Measurements from ENCODE around the gene PLCG2.
"Not testable (repeated sequence)": the region's sequence is repeated elsewhere in the genome, so short reads cannot be mapped to it uniquely, and the experiment has no call there.

PLCG2 gene

DNA sequence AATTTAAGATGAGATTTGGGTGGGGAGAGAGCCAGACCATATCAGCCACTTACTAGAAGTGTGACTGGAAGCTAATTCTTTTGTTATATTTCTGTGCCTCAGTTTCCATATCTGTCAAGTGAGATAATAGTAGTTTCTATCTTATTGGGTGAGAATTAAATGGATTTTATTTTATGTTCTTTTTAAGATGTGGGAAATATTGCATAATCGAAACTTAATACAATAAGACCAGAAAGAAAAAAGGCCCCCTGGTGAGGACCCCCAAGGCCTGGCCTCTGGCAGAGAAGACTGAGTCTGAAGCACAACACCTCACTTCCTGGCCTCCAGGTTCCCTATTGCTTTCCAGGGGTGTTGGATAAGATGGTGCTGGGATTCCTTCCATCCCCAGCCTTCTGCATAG is 13.7 kb downstream of the PLCG2 start:
- no peak for DNase-seq

DNA sequence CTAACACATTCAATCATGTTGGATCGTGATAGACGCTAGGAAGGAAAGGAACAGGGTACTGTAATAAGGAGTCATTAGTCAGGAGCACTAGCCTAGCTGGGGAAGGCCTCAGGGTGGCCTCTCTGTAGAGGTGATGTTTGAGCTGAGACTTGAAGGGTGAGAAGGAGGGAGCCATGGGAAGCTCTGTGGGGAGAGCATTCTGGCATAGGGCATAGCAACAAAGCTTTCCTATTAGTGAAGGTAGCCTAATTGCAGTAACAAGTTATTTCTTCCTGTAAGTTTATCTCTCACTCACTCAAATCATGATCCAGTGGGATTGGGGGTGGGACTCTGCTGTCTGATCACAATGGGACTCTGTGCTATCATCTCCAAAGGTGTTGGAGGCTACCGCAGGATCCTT is 16.1 kb downstream of the PLCG2 start:
- no peak for DNase-seq

DNA sequence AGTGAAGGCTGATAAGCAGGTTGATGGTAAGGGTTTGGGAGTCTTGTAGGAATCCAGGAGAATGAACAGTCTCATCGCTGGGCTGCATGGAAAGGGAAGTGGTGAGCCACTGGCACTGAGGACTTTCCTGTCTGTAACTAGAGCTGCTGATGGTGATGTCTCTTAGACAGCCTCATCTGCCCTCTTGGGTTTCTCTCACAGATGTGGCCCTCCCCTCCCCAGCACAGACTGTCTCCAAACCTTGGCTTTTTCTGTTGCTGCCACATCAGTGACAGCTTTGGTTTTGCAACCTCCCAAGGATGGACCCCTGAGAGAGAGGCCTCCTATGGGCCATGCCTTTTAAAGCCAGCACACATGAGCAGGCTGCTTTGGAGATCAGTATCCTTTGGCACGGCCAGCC is 16.9 kb downstream of the PLCG2 start:
- DNase-seq = no peak

DNA sequence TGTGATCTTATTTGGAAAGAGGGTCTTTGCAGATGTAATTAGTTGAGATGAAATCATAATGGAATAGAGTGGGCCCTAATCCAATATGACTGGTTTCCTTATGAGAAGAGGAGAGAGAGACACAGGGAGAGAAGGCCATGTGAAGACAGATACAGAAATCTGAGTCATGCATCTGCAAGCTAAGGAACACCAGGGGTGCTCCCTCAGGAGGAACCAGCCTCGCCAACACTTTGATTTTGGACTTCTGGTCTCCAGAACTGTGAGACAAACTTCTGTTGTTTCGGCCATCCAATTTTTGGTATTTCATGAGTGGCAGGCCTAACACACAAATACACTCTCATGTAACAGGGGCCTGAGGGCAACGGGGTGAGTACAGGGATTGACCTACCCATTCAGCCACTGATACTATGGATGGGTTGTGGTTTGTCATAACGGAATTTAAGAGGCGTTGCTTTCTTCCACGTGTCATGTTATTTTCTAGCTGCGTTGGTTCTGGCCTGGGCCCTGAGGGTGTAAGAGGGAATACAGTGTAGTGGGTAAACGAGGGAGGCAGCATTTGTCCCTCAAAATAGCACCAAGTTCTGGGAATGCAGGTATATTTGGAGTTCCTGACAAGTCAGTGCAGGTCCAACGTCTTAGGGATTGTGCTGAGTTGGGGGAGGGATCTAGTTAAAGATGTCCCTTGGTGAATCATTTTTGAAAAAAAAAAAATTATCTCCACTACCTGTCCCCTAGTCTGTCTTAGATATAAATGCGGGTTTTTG is 17.7 kb downstream of the PLCG2 start:
- DNase-seq = no peak

DNA sequence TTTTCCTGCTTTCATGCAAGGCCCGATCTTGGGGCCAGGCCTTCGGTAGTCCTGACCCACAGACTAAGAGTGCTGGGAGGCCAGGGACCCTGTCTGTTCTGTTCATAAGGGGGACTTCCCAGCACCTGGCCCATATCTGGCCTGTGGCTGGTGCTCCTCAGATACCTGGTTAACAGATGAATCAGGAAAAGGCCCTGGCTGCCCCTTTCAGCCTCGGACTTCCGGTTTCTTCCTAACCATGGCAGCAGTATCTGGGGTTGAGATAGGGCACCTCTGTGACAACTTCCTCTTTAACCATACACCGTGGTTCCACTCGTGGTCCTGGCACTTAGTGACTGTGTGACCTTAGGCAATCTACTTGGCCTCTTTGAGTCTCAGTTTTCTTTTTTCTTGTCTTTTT is 18.4 kb downstream of the PLCG2 start:
- no peak for DNase-seq

DNA sequence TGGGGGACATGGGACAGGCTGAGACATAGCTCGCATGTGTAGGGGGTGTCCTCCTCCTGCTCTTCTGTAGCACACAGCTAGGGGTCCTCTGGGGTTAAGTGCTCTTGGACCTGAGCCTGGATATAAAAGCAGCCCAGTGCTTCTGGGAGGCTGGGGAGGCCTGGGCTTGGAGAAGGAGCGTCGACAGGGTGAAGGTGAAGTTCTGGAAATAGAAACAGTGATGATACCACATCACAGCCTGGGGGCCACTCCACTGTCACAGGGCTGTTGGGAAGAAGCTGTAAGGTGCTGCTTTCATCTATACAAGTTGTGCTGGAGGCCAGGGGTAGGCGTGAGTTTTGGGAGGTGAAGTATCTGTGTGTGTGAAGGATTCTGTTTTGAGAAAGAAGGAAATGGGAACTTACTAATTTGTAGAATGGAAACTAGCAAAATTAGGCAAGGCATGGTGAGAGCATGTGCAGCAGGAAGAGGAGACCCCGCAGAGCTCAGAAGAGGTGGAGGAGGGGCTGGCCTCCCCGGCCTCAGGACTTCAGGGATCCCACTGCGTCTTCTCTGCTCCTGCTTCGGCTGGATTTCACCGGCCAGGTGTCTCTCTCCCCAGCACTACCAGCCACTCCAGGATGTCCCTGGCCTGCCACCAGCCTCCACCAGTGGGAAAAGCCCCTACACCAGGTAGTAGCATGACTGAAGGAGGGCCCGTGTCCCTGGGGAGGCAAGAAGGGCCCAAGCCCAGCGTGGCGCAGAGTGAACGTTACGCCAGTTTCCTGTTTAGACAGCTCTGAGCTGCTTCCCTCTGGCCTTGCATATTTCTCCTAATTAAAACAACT is 19.4 kb downstream of the PLCG2 start:
- DNase-seq = no peak

DNA sequence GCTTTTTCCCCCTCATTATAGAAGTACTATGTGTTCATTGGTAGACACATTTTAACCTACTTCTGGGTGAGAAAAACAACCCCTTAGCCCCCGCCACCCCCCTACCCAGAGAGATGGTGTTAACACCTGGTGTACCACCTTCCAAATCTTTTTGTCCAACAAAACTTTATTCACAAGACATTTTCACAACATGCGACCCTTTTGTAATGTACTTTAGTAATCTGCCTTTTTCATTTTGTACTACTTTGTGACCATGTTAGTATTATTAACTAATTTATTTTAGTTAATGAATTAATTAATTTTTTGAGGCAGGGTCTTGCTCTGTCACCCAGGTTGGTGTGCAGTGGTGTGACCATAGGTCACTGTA is 20.0 kb downstream of the PLCG2 start:
- no peak for DNase-seq

DNA sequence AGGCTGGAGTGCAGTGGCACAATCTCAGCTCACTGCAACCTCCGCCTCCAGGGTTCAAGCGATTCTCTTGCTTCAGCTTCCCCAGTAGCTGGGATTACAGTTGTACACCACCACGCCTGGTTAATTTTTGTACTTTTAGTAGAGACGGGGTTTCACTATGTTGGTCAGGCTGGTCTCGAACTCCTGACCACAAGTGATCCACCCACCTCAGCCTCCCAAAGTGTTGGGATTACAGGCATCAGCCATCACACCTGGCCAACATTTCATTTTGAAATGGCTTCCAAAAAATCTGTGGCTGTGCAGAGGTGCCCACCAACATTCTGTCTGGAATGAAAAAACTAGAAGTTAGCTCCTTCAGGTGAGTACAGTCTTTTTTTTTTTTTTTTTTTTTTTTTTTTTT is 22.6 kb downstream of the PLCG2 start:
- DNase-seq = not testable (repeated sequence)

DNA sequence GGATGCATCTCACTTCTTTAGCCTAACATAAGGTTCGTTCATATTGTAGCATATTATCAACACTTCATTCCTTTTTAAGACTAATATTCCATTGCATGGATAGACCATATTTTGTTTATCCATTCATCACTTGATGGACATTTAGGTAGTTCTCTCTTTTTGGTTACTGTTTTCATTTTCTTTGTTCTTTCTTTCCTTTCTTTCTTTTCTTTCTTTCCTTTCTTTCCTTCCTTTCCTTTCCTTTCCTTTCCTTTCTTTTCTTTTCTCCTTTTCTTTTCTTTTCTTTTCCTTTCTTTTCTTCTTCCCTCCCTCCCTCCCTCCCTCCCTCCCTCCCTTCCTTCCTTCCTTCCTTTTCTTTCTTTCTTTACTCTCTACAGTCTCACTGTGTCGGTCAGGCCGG is 24.2 kb downstream of the PLCG2 start:
- no peak for DNase-seq

DNA sequence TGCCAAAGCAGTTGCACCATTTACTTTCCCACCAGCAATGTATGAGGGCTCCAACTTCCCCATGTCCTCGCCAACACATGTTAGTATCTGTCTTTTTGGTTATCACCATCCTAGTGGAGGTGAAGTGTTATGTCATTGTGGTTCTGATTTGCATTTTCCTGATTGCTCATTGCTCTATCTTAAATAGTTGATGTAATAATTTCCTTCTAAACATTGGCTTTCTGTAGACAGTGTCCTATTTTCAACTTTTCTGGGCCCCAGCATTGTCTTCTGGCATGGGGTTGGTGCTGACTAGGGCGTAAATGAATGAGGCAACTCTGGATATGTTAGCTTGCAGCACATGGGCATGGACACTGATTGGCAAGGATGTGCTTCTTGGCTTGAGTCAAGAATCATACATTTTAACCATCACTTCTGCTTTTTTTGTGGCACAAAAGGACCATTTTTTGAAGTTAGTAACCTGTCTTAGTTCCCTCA is 25.1 kb downstream of the PLCG2 start:
- DNase-seq = no peak

DNA sequence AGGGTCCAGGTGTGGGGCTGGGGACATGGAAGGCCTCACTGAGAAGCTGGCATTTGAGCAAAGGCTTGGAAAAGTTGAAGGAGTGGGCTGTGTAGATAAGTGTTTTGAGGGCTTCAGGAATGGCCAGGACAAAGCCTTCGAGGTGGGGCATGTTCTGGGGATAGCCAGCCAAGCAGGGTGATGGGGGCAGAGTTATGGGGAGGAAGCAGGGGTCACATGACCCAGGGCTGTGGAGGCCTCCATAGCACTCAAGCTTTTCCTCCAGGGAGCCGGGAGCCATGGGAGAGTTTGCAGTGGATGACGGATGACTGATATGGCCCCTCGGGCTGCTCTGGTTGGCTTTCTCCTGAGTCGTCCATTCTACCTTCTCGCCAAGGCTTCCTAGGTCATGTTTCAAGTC is 27.6 kb downstream of the PLCG2 start:
- DNase-seq = no peak

DNA sequence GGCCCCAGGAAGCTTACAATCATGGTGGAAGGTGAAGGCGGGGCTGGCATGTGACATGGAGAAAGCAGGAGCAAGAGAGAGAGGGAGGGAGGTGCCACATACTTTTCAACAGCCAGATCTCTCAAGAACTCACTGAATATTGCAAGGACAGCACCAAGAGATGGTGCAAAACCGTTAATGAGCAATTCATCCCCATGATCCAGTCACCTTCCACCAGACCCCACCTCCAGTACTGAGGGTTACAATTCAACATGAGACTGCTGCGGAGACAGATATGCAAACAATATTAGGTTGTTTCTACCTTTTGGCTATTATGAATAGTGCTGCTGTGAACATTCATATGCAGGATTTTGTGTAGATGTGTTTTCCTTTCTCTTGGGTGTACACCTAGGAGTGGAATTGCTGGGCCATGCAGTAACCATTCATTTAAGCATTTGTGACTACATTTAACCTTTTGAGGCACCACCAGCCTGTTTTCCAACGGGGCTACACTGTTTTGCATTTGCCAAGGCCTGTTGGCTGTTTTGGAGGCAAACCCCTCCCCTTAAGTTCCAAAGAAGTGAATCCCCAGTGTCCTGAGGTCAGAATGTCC is 28.8 kb downstream of the PLCG2 start:
- DNase-seq = no peak

DNA sequence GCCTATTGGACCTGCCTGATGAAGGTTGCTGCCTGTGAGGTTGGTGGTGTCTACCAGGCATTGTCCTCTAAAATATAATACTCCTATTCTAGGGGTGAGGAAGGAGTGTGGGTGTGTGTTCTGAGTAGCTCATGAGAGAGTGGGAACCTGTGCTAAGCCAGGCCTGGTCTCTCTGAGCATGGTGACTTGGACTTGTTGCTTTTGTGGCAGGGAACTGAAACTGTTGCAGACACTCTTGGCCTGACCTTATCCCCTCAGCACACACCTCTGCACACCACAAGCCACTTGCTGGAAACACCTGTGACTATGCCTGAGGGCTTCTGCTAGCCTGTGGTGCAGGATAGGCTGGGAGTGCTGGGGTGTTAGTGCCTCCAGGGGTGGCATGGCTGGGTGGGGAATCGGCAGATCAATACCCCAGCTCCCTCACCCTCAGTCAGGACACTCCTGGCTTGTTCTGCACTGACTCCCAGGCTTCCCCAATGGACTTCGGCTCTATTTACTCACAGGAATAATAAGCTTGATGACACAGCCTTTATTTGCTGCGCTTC is 29.9 kb downstream of the PLCG2 start:
- DNase-seq = no peak

DNA sequence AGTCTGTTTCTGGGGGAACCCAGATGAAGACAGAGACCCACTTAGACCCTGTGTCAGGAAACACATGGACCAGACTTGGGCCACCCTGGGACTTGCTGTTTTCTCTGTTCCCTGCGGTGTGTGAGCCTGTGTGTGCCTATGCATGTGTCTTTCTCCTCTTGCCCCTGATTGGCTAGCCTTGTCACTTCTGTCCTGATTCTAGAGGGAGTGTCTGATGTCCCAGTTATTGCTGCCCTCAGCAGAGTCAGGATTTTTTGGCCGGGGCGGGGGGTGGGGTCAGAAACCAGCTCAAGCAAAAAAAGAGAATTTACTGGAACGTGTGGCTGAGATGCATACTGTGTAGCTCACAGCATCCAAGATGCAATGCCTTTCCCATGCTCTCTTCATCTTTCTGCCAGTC is 30.5 kb downstream of the PLCG2 start:
- DNase-seq = no peak

DNA sequence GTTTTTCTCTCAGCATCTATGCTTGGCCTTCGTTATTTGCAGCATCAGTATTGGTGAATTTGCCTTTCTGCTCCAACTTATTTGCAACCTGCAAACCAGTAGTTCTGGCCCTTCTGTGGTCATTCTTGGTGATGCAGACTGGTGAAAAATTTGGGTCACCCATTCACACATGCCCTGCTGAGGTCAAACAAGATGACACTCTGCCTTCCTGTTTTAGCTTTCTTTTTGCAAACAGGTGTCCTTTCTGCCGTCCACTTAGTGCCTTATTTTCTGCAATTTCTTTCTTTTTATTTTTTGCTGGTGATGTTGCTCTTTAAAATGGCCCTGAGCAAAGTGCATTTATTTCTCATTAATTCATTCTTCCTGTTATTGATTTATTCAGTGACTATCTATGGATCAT is 31.3 kb downstream of the PLCG2 start:
- DNase-seq = no peak

DNA sequence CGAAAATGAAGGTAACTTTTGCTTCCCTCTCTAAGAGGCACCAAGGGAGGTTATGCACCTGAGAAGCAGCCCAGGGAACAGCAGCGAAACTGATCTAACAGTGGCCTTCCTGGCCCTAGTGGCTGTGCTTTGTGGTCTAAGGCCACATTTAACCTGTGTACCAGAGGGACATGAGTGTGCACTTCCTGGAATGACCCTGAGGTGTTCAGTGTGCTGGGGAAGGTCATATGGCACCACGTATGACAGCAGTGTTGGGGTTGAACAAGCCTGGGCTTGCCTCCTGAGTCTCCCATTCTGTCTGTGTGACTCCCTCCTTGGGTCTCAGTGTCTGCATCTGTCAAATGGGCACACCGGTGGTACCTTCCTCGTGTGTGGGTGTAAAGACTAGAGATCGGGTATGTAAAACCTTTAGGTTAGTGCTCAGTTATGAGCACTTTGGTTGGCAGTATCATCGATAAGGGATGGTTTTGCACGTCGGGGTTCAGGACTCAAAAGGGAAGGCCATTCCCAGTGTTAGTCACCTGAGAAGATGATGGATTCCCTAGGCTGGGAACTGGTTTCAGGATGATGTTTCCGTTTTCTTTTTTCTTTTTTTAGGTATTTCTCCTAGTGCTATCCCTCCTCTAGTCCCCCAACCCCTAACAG is 31.9 kb downstream of the PLCG2 start:
- no peak for DNase-seq

DNA sequence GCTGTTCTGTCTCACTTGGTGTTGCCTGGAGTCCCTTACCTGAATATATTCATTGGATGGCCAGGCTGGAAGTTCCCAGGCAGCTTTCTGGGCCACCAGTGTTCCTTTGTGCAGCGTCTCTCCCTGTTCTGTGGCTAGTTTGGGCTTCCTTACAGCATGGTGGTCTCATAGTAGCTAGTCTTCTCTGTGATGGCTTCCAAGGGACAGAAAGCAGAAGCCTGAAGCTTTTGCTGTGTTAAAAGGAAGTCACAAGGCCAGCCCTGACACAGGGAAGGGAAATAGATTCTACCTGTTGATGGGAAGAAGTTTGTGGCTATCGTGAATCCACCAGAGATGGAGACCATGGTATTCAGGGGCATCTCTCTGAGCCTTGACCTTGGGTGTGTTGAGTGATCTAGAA is 34.6 kb downstream of the PLCG2 start:
- no peak for DNase-seq

DNA sequence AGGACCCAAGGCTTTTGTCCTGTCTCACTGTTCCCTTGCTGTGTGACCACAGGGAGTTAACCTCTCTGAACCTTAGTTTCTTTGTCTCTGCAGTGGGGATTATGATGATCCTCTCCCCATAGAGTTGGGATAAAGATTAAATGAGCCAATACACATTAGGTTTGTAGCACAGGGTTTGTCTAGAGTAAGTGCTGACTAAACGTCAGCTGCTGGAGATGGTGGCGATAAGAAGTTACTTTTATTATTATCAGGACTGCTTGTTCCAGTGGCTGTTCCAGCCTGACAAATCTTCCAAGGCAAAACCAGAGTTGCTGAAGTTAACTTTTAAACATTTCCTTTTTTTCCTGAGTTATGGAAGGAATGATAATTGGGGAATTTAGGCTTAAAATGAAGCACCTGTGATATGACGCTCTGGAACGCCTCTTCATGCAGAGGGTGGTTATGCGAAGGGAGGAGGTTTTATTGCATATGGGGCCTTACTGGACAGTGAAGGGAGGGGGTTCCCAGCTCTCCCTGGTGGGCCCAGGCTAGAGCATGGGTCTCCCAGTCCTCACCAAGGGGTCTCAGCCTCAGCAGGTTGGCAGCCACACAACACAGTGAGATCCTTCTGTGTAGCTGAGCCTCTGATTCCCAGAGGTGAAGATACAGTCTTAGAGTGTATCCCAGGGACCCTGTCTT is 35.8 kb downstream of the PLCG2 start:
- DNase-seq = no peak

DNA sequence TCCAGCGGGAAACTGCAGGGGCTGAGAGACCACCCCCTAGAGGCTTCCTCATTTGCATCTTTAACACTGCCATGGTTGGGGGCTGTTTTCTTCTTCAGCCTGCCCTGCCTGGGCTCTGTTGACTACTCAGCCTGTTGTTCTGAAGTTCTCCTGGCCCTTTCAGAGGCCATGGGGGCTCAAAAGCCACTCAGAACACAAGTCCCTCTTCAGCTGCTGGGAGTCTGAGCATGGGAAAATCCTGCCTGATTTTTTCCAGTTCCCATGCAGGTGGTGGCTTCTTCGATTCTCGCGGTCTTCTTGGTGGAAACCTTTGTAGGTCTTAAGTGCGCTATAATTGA is 36.3 kb downstream of the PLCG2 start:
- no peak for DNase-seq

DNA sequence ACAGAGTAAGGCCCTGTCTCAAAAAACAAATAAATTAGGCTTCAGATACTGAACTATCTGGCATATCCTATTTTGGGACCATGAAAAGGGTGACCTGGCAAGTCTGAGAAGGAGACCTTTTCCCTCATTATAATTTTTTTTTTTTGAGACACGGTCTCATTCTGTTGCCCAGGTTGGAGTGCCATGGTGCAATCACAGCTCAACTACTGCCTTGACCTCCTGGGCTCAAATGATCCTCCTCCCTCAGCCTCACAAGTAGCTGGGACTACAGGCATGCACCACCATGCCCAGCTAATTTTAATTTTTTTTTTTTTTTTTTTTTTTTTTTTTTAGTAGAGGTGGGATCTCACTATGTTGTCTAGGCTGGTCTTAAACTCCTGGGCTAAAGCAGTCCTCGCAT is 37.3 kb downstream of the PLCG2 start:
- no peak for DNase-seq

DNA sequence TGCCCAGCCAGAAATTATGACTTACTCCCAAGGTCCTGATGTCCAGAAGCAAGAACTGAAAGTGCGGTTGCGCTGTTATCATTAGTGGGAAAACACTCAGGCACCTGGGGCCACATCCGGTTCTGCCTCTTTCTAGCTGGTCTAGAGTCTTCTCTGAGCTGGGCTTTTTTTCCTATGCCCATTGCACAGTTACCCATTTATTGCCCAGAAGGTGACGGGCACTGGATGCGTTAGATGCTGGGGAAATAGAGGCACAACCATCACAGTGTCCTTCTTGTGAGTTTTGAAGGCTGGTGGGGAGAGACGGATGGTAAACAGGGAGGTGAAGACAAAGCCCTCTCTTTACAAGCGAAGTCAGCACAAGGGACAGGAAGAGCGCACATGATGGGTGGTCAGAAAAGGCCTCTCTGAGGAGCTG is 37.7 kb downstream of the PLCG2 start:
- no peak for DNase-seq

DNA sequence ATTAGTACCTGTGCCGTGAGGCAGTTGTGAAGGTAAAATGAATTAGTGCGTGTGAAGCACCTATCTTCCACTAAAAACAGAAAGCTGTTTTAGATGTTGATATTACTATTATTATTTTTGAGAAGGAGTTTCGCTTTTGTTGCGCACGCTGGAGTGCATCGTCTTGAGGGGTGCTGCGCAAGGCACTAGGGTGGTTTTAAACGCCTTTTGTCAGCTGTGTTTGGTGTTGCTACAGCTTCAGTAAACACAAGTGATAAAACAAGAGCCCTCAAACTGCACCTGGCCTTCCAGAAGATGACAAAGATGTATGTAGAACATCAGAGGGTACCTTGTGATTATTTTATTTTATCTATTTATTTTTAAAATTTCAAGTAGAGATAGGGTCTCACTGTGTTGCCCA is 38.2 kb downstream of the PLCG2 start:
- no peak for DNase-seq

Data from NCI-H2171 (cell line).